ENCODE data around the gene CLPTM1L.
"Not testable (repeated sequence)": the region's sequence is repeated elsewhere in the genome, so short reads cannot be mapped to it uniquely, and the experiment has no call there.

The CLPTM1L gene

DNA sequence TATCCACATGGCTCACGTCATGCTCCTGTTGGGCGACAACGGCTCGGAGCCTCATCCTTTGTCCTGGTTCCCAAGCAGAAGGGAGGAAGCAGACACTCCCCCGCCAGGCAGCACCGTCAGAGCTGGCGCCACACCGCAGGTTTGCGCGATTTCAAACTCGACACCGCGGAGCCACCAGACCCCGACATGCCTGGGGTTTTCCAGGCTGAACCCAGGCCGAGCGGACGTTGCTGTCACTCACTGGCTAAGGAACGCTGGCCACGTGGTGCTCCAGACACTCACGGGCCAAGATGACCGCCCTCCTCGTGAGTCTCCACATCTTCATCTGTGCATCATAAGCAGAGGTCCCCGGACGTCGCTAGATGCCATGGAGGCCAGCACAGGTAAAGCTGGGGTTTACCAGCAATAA lies 59.0 kb downstream of the CLPTM1L start:
- H3K27ac ChIP-seq (ENCODE audit: low read length, poor library complexity, severe bottlenecking), result no peak overlapping the region
- no peak overlapping the region for H3K4me2 ChIP-seq (ENCODE audit: low read length, poor library complexity, severe bottlenecking)
- no peak overlapping the region for H3K23ac ChIP-seq (ENCODE audit: low read length in 2 of 2)
- H4K8ac ChIP-seq (ENCODE audit: low read length), result no peak overlapping the region
- no peak overlapping the region for H4K91ac ChIP-seq (ENCODE audit: low read length)
- WGBS, result 92% methylated on average over 25 of the region's 25 CpGs
- no peak overlapping the region for H2AFZ ChIP-seq (ENCODE audit: low read depth, low read length)
- no peak overlapping the region for H3K14ac ChIP-seq (ENCODE audit: low read length in 2 of 2)
- no peak overlapping the region for H2BK12ac ChIP-seq (ENCODE audit: low read length in 2 of 2)
- no peaks in the 10 kb centered on the region for H3K27me3 ChIP-seq (ENCODE audit: control insufficient read depth in 1 of 2, insufficient read depth in 1 of 2, low read length in 2 of 2)
- no peak overlapping the region for H2BK15ac ChIP-seq (ENCODE audit: low read depth, poor library complexity, severe bottlenecking)
- no peak overlapping the region for H2AK5ac ChIP-seq (ENCODE audit: low read length, severe bottlenecking)
- no peak overlapping the region for H3K9ac ChIP-seq (ENCODE audit: low read length)
- H2BK5ac ChIP-seq (ENCODE audit: low read depth, low read length, poor library complexity, severe bottlenecking), result no peak overlapping the region
- H3K18ac ChIP-seq (ENCODE audit: low read depth in 1 of 2, low read length in 2 of 2), result no peak overlapping the region
- DNase-seq, result no peak
- H3K4ac ChIP-seq (ENCODE audit: low read depth in 1 of 2, low read length in 2 of 2), result no peak overlapping the region
- H3K4me3 ChIP-seq (ENCODE audit: insufficient read depth in 1 of 2, low read depth in 1 of 2, low read length in 2 of 2), result no peak overlapping the region
- peaks cover 8% of the 10 kb centered on the region for H3K9me3 ChIP-seq (ENCODE audit: control insufficient read depth, low read length)
- H3K79me1 ChIP-seq (replicated peaks; ENCODE audit: low read length, poor library complexity, severe bottlenecking), result no peaks in the 10 kb centered on the region
- H2BK120ac ChIP-seq (ENCODE audit: low read depth, low read length), result no peak overlapping the region
- no peaks in the 10 kb centered on the region for H3K36me3 ChIP-seq (ENCODE audit: control insufficient read depth in 1 of 2, insufficient read depth in 2 of 2, low read depth in 1 of 2, low read length in 2 of 2)
- H3K4me1 ChIP-seq (ENCODE audit: control insufficient read depth, insufficient read depth, low read depth, low read length), result no peaks in the 10 kb centered on the region

DNA sequence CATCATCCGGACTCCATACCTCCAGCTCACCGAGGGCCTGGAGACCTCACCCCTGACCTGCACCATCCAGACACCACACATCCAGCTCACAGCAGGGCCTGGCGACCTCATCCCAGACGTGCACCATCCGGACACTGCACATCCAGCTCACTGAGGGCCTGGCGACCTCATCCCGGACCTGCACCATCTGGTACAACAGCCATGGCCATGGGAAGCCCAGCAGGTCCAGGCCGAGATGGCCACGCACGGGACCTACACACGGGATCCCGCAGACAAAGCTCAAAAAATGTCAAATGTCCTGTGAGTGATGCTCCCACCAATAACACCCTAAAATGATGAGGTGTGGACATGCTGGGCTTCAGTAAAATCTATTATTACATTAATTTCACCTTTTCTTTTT lies 59.8 kb downstream of the CLPTM1L start:
- Histone ChIP-seq H3K9ac (ENCODE audit: low read length) (no peak overlapping the region), H3K14ac (ENCODE audit: low read length in 2 of 2) (no peak overlapping the region), H2BK12ac (ENCODE audit: low read length in 2 of 2) (no peak overlapping the region), H3K9me3 (ENCODE audit: control insufficient read depth, low read length) (peaks cover 8% of the 10 kb centered on the region), H2BK120ac (ENCODE audit: low read depth, low read length) (no peak overlapping the region), H3K27me3 (ENCODE audit: control insufficient read depth in 1 of 2, insufficient read depth in 1 of 2, low read length in 2 of 2) (no peaks in the 10 kb centered on the region), H3K4ac (ENCODE audit: low read depth in 1 of 2, low read length in 2 of 2) (no peak overlapping the region), H2BK15ac (ENCODE audit: low read depth, poor library complexity, severe bottlenecking) (no peak overlapping the region), H4K8ac (ENCODE audit: low read length) (no peak overlapping the region), H4K91ac (ENCODE audit: low read length) (no peak overlapping the region), H3K23ac (ENCODE audit: low read length in 2 of 2) (no peak overlapping the region), H3K4me1 (ENCODE audit: control insufficient read depth, insufficient read depth, low read depth, low read length) (no peaks in the 10 kb centered on the region), H3K79me1 (replicated peaks; ENCODE audit: low read length, poor library complexity, severe bottlenecking) (no peaks in the 10 kb centered on the region), H3K4me3 (ENCODE audit: insufficient read depth in 1 of 2, low read depth in 1 of 2, low read length in 2 of 2) (no peak overlapping the region), H3K4me2 (ENCODE audit: low read length, poor library complexity, severe bottlenecking) (no peak overlapping the region), H3K36me3 (ENCODE audit: control insufficient read depth in 1 of 2, insufficient read depth in 2 of 2, low read depth in 1 of 2, low read length in 2 of 2) (no peaks in the 10 kb centered on the region), H3K18ac (ENCODE audit: low read depth in 1 of 2, low read length in 2 of 2) (no peak overlapping the region), H2BK5ac (ENCODE audit: low read depth, low read length, poor library complexity, severe bottlenecking) (no peak overlapping the region), H2AK5ac (ENCODE audit: low read length, severe bottlenecking) (no peak overlapping the region), H2AFZ (ENCODE audit: low read depth, low read length) (no peak overlapping the region), H3K27ac (ENCODE audit: low read length, poor library complexity, severe bottlenecking) (no peak overlapping the region)
- WGBS, result 91% methylated on average over 10 of the region's 12 CpGs
- no peak for DNase-seq

DNA sequence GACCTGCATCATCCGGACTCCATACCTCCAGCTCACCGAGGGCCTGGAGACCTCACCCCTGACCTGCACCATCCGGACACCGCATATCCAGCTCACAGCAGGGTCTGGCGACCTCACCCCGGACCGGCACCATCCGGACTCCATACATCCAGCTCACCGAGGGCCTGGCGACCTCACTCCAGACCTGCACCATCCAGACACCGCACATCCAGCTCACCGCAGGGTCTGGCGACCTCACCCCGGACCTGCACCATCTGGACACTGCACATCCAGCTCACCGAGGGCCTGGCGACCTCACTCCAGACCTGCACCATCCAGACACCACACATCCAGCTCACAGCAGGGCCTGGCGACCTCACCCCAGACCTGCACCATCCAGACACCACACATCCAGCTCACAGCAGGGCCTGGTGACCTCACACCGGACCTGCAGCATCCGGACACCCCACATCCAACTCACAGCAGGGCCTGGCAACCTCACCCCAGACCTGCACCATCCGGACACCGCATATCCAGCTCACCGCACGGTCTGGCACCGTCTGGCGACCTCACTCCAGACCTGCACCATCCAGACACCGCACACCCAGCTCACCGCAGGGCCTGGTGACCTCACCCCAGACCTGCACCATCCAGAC lies 60.4 kb downstream of the CLPTM1L start:
- not testable (repeated sequence) for H3K14ac ChIP-seq (ENCODE audit: low read length in 2 of 2); DNase-seq; H3K27me3 ChIP-seq (ENCODE audit: control insufficient read depth in 1 of 2, insufficient read depth in 1 of 2, low read length in 2 of 2); H3K23ac ChIP-seq (ENCODE audit: low read length in 2 of 2); H3K9me3 ChIP-seq (ENCODE audit: control insufficient read depth, low read length); H2BK5ac ChIP-seq (ENCODE audit: low read depth, low read length, poor library complexity, severe bottlenecking); H2AK5ac ChIP-seq (ENCODE audit: low read length, severe bottlenecking); H2BK12ac ChIP-seq (ENCODE audit: low read length in 2 of 2); H2BK120ac ChIP-seq (ENCODE audit: low read depth, low read length); H2BK15ac ChIP-seq (ENCODE audit: low read depth, poor library complexity, severe bottlenecking); H3K4ac ChIP-seq (ENCODE audit: low read depth in 1 of 2, low read length in 2 of 2); H3K36me3 ChIP-seq (ENCODE audit: control insufficient read depth in 1 of 2, insufficient read depth in 2 of 2, low read depth in 1 of 2, low read length in 2 of 2); H4K8ac ChIP-seq (ENCODE audit: low read length); H3K4me2 ChIP-seq (ENCODE audit: low read length, poor library complexity, severe bottlenecking); H3K79me1 ChIP-seq (replicated peaks; ENCODE audit: low read length, poor library complexity, severe bottlenecking); H2AFZ ChIP-seq (ENCODE audit: low read depth, low read length); H3K27ac ChIP-seq (ENCODE audit: low read length, poor library complexity, severe bottlenecking); H3K4me3 ChIP-seq (ENCODE audit: insufficient read depth in 1 of 2, low read depth in 1 of 2, low read length in 2 of 2); H4K91ac ChIP-seq (ENCODE audit: low read length); H3K18ac ChIP-seq (ENCODE audit: low read depth in 1 of 2, low read length in 2 of 2); H3K4me1 ChIP-seq (ENCODE audit: control insufficient read depth, insufficient read depth, low read depth, low read length); H3K9ac ChIP-seq (ENCODE audit: low read length)
- WGBS, result 81% methylated on average over 24 of the region's 27 CpGs

- not testable (repeated sequence) for H3K18ac ChIP-seq (ENCODE audit: low read depth in 1 of 2, low read length in 2 of 2); H3K4me2 ChIP-seq (ENCODE audit: low read length, poor library complexity, severe bottlenecking); H2AFZ ChIP-seq (ENCODE audit: low read depth, low read length); H3K4me1 ChIP-seq (ENCODE audit: control insufficient read depth, insufficient read depth, low read depth, low read length); H3K4me3 ChIP-seq (ENCODE audit: insufficient read depth in 1 of 2, low read depth in 1 of 2, low read length in 2 of 2); H2BK12ac ChIP-seq (ENCODE audit: low read length in 2 of 2); H3K27ac ChIP-seq (ENCODE audit: low read length, poor library complexity, severe bottlenecking); H4K8ac ChIP-seq (ENCODE audit: low read length); H4K91ac ChIP-seq (ENCODE audit: low read length); H3K14ac ChIP-seq (ENCODE audit: low read length in 2 of 2); H3K23ac ChIP-seq (ENCODE audit: low read length in 2 of 2); H3K27me3 ChIP-seq (ENCODE audit: control insufficient read depth in 1 of 2, insufficient read depth in 1 of 2, low read length in 2 of 2); H3K79me1 ChIP-seq (replicated peaks; ENCODE audit: low read length, poor library complexity, severe bottlenecking); H3K4ac ChIP-seq (ENCODE audit: low read depth in 1 of 2, low read length in 2 of 2); H3K36me3 ChIP-seq (ENCODE audit: control insufficient read depth in 1 of 2, insufficient read depth in 2 of 2, low read depth in 1 of 2, low read length in 2 of 2); H2BK15ac ChIP-seq (ENCODE audit: low read depth, poor library complexity, severe bottlenecking); DNase-seq; H2BK120ac ChIP-seq (ENCODE audit: low read depth, low read length); H2AK5ac ChIP-seq (ENCODE audit: low read length, severe bottlenecking); H3K9me3 ChIP-seq (ENCODE audit: control insufficient read depth, low read length); H2BK5ac ChIP-seq (ENCODE audit: low read depth, low read length, poor library complexity, severe bottlenecking); H3K9ac ChIP-seq (ENCODE audit: low read length)
- 86% methylated on average over 11 of the region's 16 CpGs for WGBS
These were observed 61.2 kb downstream of the CLPTM1L start for GRCh38 chr5:1283729-1284041.

Data from mesenchymal stem cell (in vitro differentiated cells and primary cell).